Activated T-helper 1 cell treated with anti-CD3 and anti-CD28 coated beads, Interleukin-12 subunit alpha, Interleukin-12 subunit beta, Interleukin-2, Interleukin-4 antibody, amounts not matched to agents 30 ng/mL and 10 ng/mL and 1 ng/mL, durations not matched to agents 14 hours and 24 hours and 36 hours (primary cell): Measurements from ENCODE around the gene YARS2. TPM values are rescaled to one million over a fixed set of nuclear protein-coding genes. Genes with fewer than 3 reads are reported as not detected.
"Not testable (repeated sequence)": the region's sequence is repeated elsewhere in the genome, so short reads cannot be mapped to it uniquely, and the experiment has no call there.

Source experiments
- DNase-seq: peaks from one replicate; pipeline ENCODE4 v3.0.0; 2021; ENCODE audit warnings: low spot score
- H3K27ac Mint-ChIP-seq: one replicate; pipeline ENCODE4 v1.8.0; 2021; ENCODE audit warnings: mild to moderate bottlenecking, mixed read lengths
- H3K27me3 Mint-ChIP-seq: one replicate; pipeline ENCODE4 v1.8.0; 2022; ENCODE audit warnings: mild to moderate bottlenecking, moderate library complexity, mixed read lengths; ENCODE audit not compliant: insufficient read depth
- H3K36me3 Mint-ChIP-seq: one replicate; pipeline ENCODE4 v1.8.0; 2021; ENCODE audit warnings: low read depth, mixed read lengths
- H3K4me1 Mint-ChIP-seq: one replicate; pipeline ENCODE4 v1.8.0; 2021; ENCODE audit warnings: low read depth, mixed read lengths
- H3K4me3 Mint-ChIP-seq: one replicate; pipeline ENCODE4 v1.8.0; 2021; ENCODE audit warnings: mild to moderate bottlenecking, moderate library complexity, mixed read lengths
- H3K9me3 Mint-ChIP-seq: one replicate; pipeline ENCODE4 v1.8.0; 2021; ENCODE audit warnings: mixed read lengths
- intact Hi-C: fragments of 100-400 bp; cut with micrococcal nuclease; formaldehyde crosslinking; loops from one replicate; pipeline ENCODE4 v1.15.1; 2024
- total RNA-seq: library from RNA; stranded (reverse); gene quantifications from 2 replicates; pipeline ENCODE4 v1.2.3, GENCODE V29; 2022

YARS2 gene
- total RNA-seq, 1 donor from 2014 or later, result 28.2 TPM

GRCh38 chr12:32699437-32699836 is 56.3 kb downstream of the YARS2 start:
- intact Hi-C loops, H3K4me3 Mint-ChIP-seq, DNase-seq, H3K9me3 Mint-ChIP-seq, H3K27ac Mint-ChIP-seq, H3K27me3 Mint-ChIP-seq: not testable (repeated sequence)
- Mint-ChIP-seq H3K36me3 (peaks cover 21% of the 10 kb centered on the region), H3K4me1 (peaks cover 19% of the 10 kb centered on the region)

GRCh38 chr12:32698285-32698684 is 57.4 kb downstream of the YARS2 start:
- Mint-ChIP-seq H3K27ac (no peak overlapping the region), H3K27me3 (no peaks in the 10 kb centered on the region), H3K4me1 (peaks cover 20% of the 10 kb centered on the region), H3K4me3 (no peak overlapping the region), H3K36me3 (peaks cover 26% of the 10 kb centered on the region), H3K9me3 (peaks cover 9% of the 10 kb centered on the region)
- DNase-seq, result no peak
- intact Hi-C loops, result no loop called here

- intact Hi-C loops, result no loop called here
- H3K4me1 Mint-ChIP-seq, result peaks cover 20% of the 10 kb centered on the region
- no peak overlapping the region for H3K27ac Mint-ChIP-seq
- H3K4me3 Mint-ChIP-seq, result no peak overlapping the region
- H3K9me3 Mint-ChIP-seq, result peaks cover 9% of the 10 kb centered on the region
- no peaks in the 10 kb centered on the region for H3K27me3 Mint-ChIP-seq
- no peak for DNase-seq
- H3K36me3 Mint-ChIP-seq, result peaks cover 22% of the 10 kb centered on the region
These were observed 58.3 kb downstream of the YARS2 start for GRCh38 chr12:32697445-32697844.

Other genes starting within 250 kb of the YARS2 start
- gene DNM1L, start 76.6 kb downstream of the YARS2 start, total RNA-seq, result 87.0 and 91.9 TPM in 2 replicates
- gene PKP2, start 140.9 kb upstream of the YARS2 start, total RNA-seq, result not detected in 2 replicates